ENCODE results near the gene ESCO1.

ESCO1 gene

GRCh38 chr18:21489119-21489750 lies 111.3 kb downstream of the ESCO1 start:
- DNase-seq, result peak; percentile 36

- DNase-seq, result no peak
Observed at GRCh38 chr18:21486905-21487437, 113.5 kb downstream of the ESCO1 start.

- DNase-seq, result no peak
Observed at GRCh38 chr18:21484851-21485636, 115.5 kb downstream of the ESCO1 start.

- no peak for DNase-seq
Observed at GRCh38 chr18:21483051-21483450, 117.5 kb downstream of the ESCO1 start.

GRCh38 chr18:21481739-21482138 lies 118.8 kb downstream of the ESCO1 start:
- no peak for DNase-seq

- no peak for DNase-seq
Observed at GRCh38 chr18:21479721-21480120, 120.8 kb downstream of the ESCO1 start.

Measured in right kidney (tissue), 1 donor.